WTC11 (cell line): Measurements from ENCODE around the gene PGGHG. TPM values are rescaled to one million over a fixed set of nuclear protein-coding genes. Genes with fewer than 3 reads are reported as not detected.

ENCODE experiments used
- ATAC-seq: fragments of 200-7000 bp; cut with Tn5 transposase; 2 replicates; pipeline ENCODE4 v1.10.0; 2021; ENCODE audit warnings: mild to moderate bottlenecking, moderate library complexity
- CTCF ChIA-PET: fragments of 300-600 bp; sonication (Branson Sonifier 250); formaldehyde crosslinking; loops from one replicate; lab custom pipeline; 2021; ENCODE audit warnings: antibody characterized with exemption; lab: Charles Lee
- POLR2A ChIA-PET: fragments of 350-600 bp; sonication (Branson Sonifier 250); formaldehyde crosslinking; loops from one replicate; lab custom pipeline; 2021; ENCODE audit warnings: antibody characterized with exemption; lab: Charles Lee
- DNase-seq: peaks from one replicate; pipeline ENCODE4 v3.0.0; 2021; ENCODE audit warnings: low spot score
- H3K27ac Mint-ChIP-seq: 2 replicates; pipeline ENCODE4 v1.8.0; 2021; ENCODE audit warnings: mixed read lengths
- H3K27me3 Mint-ChIP-seq: 2 replicates; pipeline ENCODE4 v1.8.0; 2021; ENCODE audit warnings: low read depth, mild to moderate bottlenecking, moderate library complexity, mixed read lengths
- H3K36me3 Mint-ChIP-seq: 2 replicates; pipeline ENCODE4 v1.8.0; 2021; ENCODE audit warnings: mixed read lengths
- H3K4me1 Mint-ChIP-seq: 2 replicates; pipeline ENCODE4 v1.8.0; 2022; ENCODE audit warnings: mixed read lengths
- H3K4me3 Mint-ChIP-seq: 2 replicates; pipeline ENCODE4 v1.8.0; 2021; ENCODE audit warnings: mild to moderate bottlenecking, moderate library complexity, mixed read lengths
- H3K9me3 Mint-ChIP-seq: 2 replicates; pipeline ENCODE4 v1.8.0; 2021; ENCODE audit warnings: mixed read lengths
- AFF4 ChIP-seq: sonication (generic); formaldehyde crosslinking; IDR thresholded peaks from 2 replicates; pipeline ENCODE4 v1.8.1; 2023; ENCODE audit warnings: mild to moderate bottlenecking, missing genetic modification reagents, borderline replicate concordance
- CBFB ChIP-seq: sonication (generic); formaldehyde crosslinking; IDR thresholded peaks from 2 replicates; pipeline ENCODE4 v1.8.1; 2022; ENCODE audit warnings: mild to moderate bottlenecking, low read depth, missing genetic modification reagents
- CREB1 ChIP-seq: sonication (generic); formaldehyde crosslinking; IDR thresholded peaks from 2 replicates; pipeline ENCODE4 v1.8.0; 2023; ENCODE audit warnings: mild to moderate bottlenecking, missing genetic modification reagents
- CTCF ChIP-seq: fragments of 200-600 bp; IDR thresholded peaks from 2 replicates; pipeline ENCODE4 v1.8.0; 2022; ENCODE audit warnings: antibody characterized with exemption
- EMX1 ChIP-seq: fragments of 250-450 bp; sonication (Bioruptor Pico); IDR thresholded peaks from 2 replicates; pipeline ENCODE4 v1.8.0; 2021; ENCODE audit warnings: mild to moderate bottlenecking
- ERG ChIP-seq: fragments of 250-450 bp; sonication (Bioruptor Pico); IDR thresholded peaks from 2 replicates; pipeline ENCODE4 v1.8.0; 2021; ENCODE audit warnings: mild to moderate bottlenecking
- ETV6 ChIP-seq: sonication (generic); formaldehyde crosslinking; IDR thresholded peaks from 2 replicates; pipeline ENCODE4 v1.8.1; 2022; ENCODE audit warnings: mild to moderate bottlenecking, missing genetic modification reagents
- FOXJ3 ChIP-seq: sonication (generic); formaldehyde crosslinking; IDR thresholded peaks from 2 replicates; pipeline ENCODE4 v1.9.0; 2021; ENCODE audit warnings: missing genetic modification reagents, mild to moderate bottlenecking, borderline replicate concordance
- FOXP1 ChIP-seq: sonication (generic); formaldehyde crosslinking; IDR thresholded peaks from 2 replicates; pipeline ENCODE4 v1.8.0; 2022; ENCODE audit warnings: missing genetic modification reagents, mild to moderate bottlenecking, moderate library complexity, borderline replicate concordance
- GABPB1 ChIP-seq: sonication (generic); formaldehyde crosslinking; IDR thresholded peaks from 2 replicates; pipeline ENCODE4 v1.8.1; 2023; ENCODE audit warnings: mild to moderate bottlenecking, missing genetic modification reagents
- OVOL2 ChIP-seq: fragments of 250-450 bp; sonication (Bioruptor Pico); IDR thresholded peaks from 2 replicates; pipeline ENCODE4 v1.9.0; 2021; ENCODE audit warnings: mild to moderate bottlenecking, borderline replicate concordance
- PRDM15 ChIP-seq: sonication (generic); formaldehyde crosslinking; IDR thresholded peaks from 2 replicates; pipeline ENCODE4 v1.8.0; 2022; ENCODE audit warnings: missing genetic modification reagents
- RELA ChIP-seq: sonication (generic); formaldehyde crosslinking; IDR thresholded peaks from 2 replicates; pipeline ENCODE4 v1.8.1; 2022; ENCODE audit warnings: missing genetic modification reagents, mild to moderate bottlenecking, borderline replicate concordance
- ZNF281 ChIP-seq: sonication (generic); formaldehyde crosslinking; IDR thresholded peaks from 2 replicates; pipeline ENCODE4 v1.8.0; 2023; ENCODE audit warnings: mild to moderate bottlenecking, missing genetic modification reagents
- ZNF423 ChIP-seq: fragments of 250-450 bp; sonication (Bioruptor Pico); IDR thresholded peaks from 2 replicates; pipeline ENCODE4 v2.1.2; 2022; ENCODE audit warnings: mild to moderate bottlenecking, moderate library complexity
- ZNF532 ChIP-seq: fragments of 250-450 bp; sonication (Bioruptor Pico); IDR thresholded peaks from 2 replicates; pipeline ENCODE4 v1.9.0; 2021; ENCODE audit warnings: mild to moderate bottlenecking, borderline replicate concordance
- total RNA-seq: library from RNA; stranded (reverse); gene quantifications from 3 replicates; pipeline ENCODE4 v1.2.3, GENCODE V29; 2021

The PGGHG gene
- total RNA-seq, 1 experiment from 2014 or later = 74.9 TPM

GRCh38 chr11:280706-281485 is 8.0 kb upstream of the PGGHG start (continued):
- TF ChIP-seq AFF4 (no peak), EMX1 (CRISPR knock-in tag) (no peak), ZNF532 (CRISPR knock-in tag) (no peak), CREB1 (CRISPR knock-in tag) (no peak), ZNF423 (CRISPR knock-in tag) (no peak), FOXJ3 (no peak), ETV6 (CRISPR knock-in tag) (no peak)

- H3K36me3 Mint-ChIP-seq = no peaks in the 10 kb centered on the region
- H3K27ac Mint-ChIP-seq = no peak overlapping the region
- peaks cover 48% of the 10 kb centered on the region for H3K27me3 Mint-ChIP-seq
- peaks cover under 1% of the 10 kb centered on the region; the same call in 1 of the 2 replicates for H3K9me3 Mint-ChIP-seq
- ATAC-seq (no peak), DNase-seq (no peak)
- CTCF ChIA-PET = interaction anchor here (0.8 to 5.8 kb wide), 6 partner anchors 9 to 125 kb away, joined by 3 to 53 read pairs (median 3); partner anchors contain the start of gene IFITM2
- POLR2A ChIA-PET = interaction anchor here (0.7 kb wide), 1 partner anchor 17 kb away, joined by 4 read pairs; the partner anchor contains the start of gene IFITM5
- H3K4me1 Mint-ChIP-seq = peaks cover 36% of the 10 kb centered on the region
- no peak overlapping the region for H3K4me3 Mint-ChIP-seq
- TF ChIP-seq GABPB1 = no peak
- no peak for TF ChIP-seq PRDM15 (CRISPR knock-in tag)
- TF ChIP-seq OVOL2 = no peak
- no peak for TF ChIP-seq ZNF281 (CRISPR knock-in tag)
- no peak for TF ChIP-seq CBFB (CRISPR knock-in tag)
- TF ChIP-seq CTCF = no peak
- TF ChIP-seq ERG (CRISPR knock-in tag) = no peak
- TF ChIP-seq RELA (CRISPR knock-in tag) = no peak
- no peak for TF ChIP-seq FOXP1 (CRISPR knock-in tag)
Observed at GRCh38 chr11:281486-282161, 7.3 kb upstream of the PGGHG start.
